B cell (primary cell): Measurements from ENCODE around the gene UBAC2. TPM values are rescaled to one million over a fixed set of nuclear protein-coding genes. Genes with fewer than 3 reads are reported as not detected.

Source experiments
- ATAC-seq: fragments of 200-7000 bp; cut with Tn5 transposase; one replicate; pipeline ENCODE4 v1.10.0; 2021; ENCODE audit warnings: low read depth, mild to moderate bottlenecking, moderate number of reproducible peaks, moderate library complexity
- CTCF ChIA-PET: fragments of 350-600 bp; sonication (Branson Sonifier 250); formaldehyde crosslinking; loops from one replicate; lab custom pipeline; 2021; ENCODE audit warnings: antibody characterized with exemption, inconsistent platforms; lab: Charles Lee
- POLR2A ChIA-PET: fragments of 350-600 bp; sonication (Branson Sonifier 250); formaldehyde crosslinking; loops from one replicate; lab custom pipeline; 2021; ENCODE audit warnings: antibody characterized with exemption; lab: Charles Lee
- DNase-seq: peaks from one replicate; pipeline ENCODE4 v3.0.0; 2013
- H2AFZ ChIP-seq: 2 replicates; pipeline ENCODE4 v1.6.1; 2012; ENCODE audit warnings: mild to moderate bottlenecking, low read depth, low read length; ENCODE audit not compliant: insufficient read depth, poor library complexity, severe bottlenecking
- H3K27ac ChIP-seq, 2 donors: 1 replicate in 1 of 2; 2 replicates in 1 of 2; pipeline ENCODE4 v1.5.1; 2012 to 2013; ENCODE audit warnings: low read length in 2 of 2, mild to moderate bottlenecking in 2 of 2, moderate library complexity in 1 of 2
- H3K27me3 ChIP-seq, 4 experiments: fragments of 200-600 bp in 1 of 4; sonication (generic) in 1 of 4; replicated peaks in 1 of 4; 1 replicate in 2 of 4; 2 replicates in 2 of 4; pipeline versions ENCODE4 v1.6.1 to v1.7.0; 2013 to 2016; ENCODE audit warnings: low read length in 3 of 4, mild to moderate bottlenecking in 2 of 4, mixed read lengths in 1 of 4, moderate library complexity in 1 of 4; ENCODE audit not compliant: insufficient read depth in 4 of 4, control insufficient read depth in 3 of 4; ENCODE audit errors: control extremely low read depth in 1 of 4
- H3K36me3 ChIP-seq, 2 experiments: replicated peaks in 1 of 2; 1 replicate in 1 of 2; 2 replicates in 1 of 2; pipeline versions ENCODE4 v1.6.1 to v1.7.1; 2013; ENCODE audit warnings: low read length in 1 of 2; ENCODE audit not compliant: insufficient read depth in 2 of 2, control insufficient read depth in 1 of 2; ENCODE audit errors: control extremely low read depth in 1 of 2, extremely low read depth in 1 of 2
- H3K4me1 ChIP-seq, 2 donors: fragments of 200-600 bp in 1 of 2; sonication (generic) in 1 of 2; 1 replicate in 1 of 2; 2 replicates in 1 of 2; pipeline versions ENCODE4 v1.5.1 to v1.6.1; 2013 to 2017; ENCODE audit warnings: low read length in 2 of 2; ENCODE audit not compliant: control insufficient read depth in 2 of 2, insufficient read depth in 2 of 2
- H3K4me2 ChIP-seq: replicated peaks from 2 replicates; pipeline ENCODE3; 2012; ENCODE audit warnings: mild to moderate bottlenecking, low read depth, low read length; ENCODE audit not compliant: poor library complexity, severe bottlenecking
- H3K4me3 ChIP-seq, 5 experiments: fragments of 200-600 bp in 1 of 5; sonication (generic) in 1 of 5; 1 replicate in 3 of 5; 2 replicates in 2 of 5; pipeline versions ENCODE4 v1.5.1 to v1.7.0; 2011 to 2016; ENCODE audit warnings: low read length in 4 of 5, mild to moderate bottlenecking in 4 of 5, low read depth in 2 of 5, control low read depth in 1 of 5, moderate library complexity in 1 of 5; ENCODE audit not compliant: insufficient read depth in 1 of 5; ENCODE audit errors: control extremely low read depth in 1 of 5, extremely low read depth in 1 of 5
- H3K79me2 ChIP-seq: fragments of 200-600 bp; sonication (generic); one replicate; pipeline ENCODE4 v1.6.0; 2016; ENCODE audit warnings: low read length; ENCODE audit not compliant: control insufficient read depth, insufficient read depth
- H3K9ac ChIP-seq: fragments of 200-600 bp; sonication (generic); 2 replicates; pipeline ENCODE4 v1.6.1; 2017; ENCODE audit warnings: mild to moderate bottlenecking, low read length, moderate library complexity
- H3K9me3 ChIP-seq, 3 donors: one replicate each; pipeline versions ENCODE4 v1.6.1 to v1.7.1; 2013; ENCODE audit warnings: low read length in 2 of 3; ENCODE audit not compliant: control insufficient read depth in 2 of 3, insufficient read depth in 1 of 3; ENCODE audit errors: control extremely low read depth in 1 of 3
- H4K20me1 ChIP-seq: 2 replicates; pipeline ENCODE4 v1.6.0; 2012; ENCODE audit warnings: mild to moderate bottlenecking, low read length; ENCODE audit not compliant: insufficient read depth, control insufficient read depth, poor library complexity, severe bottlenecking
- H3K27ac Mint-ChIP-seq: one replicate; pipeline ENCODE4 v1.8.0; 2021; ENCODE audit warnings: mixed read lengths
- H3K27me3 Mint-ChIP-seq: one replicate; pipeline ENCODE4 v1.8.0; 2021; ENCODE audit warnings: mixed read lengths
- H3K4me1 Mint-ChIP-seq: one replicate; pipeline ENCODE4 v1.8.0; 2021; ENCODE audit warnings: mixed read lengths
- H3K4me3 Mint-ChIP-seq: one replicate; pipeline ENCODE4 v1.8.0; 2021; ENCODE audit warnings: mixed read lengths
- H3K9me3 Mint-ChIP-seq: one replicate; pipeline ENCODE4 v1.8.0; 2022; ENCODE audit warnings: mixed read lengths; ENCODE audit not compliant: insufficient read depth
- EZH2 ChIP-seq: IDR thresholded peaks from 2 replicates; pipeline ENCODE4 v1.6.1; 2012; ENCODE audit warnings: borderline replicate concordance, low read depth, mild to moderate bottlenecking, moderate library complexity, low read length; ENCODE audit not compliant: insufficient read depth, poor library complexity, severe bottlenecking
- WGBS: methylation state at CpG from one replicate; pipeline ENCODE4 v1.1.5; 2013; ENCODE audit warnings: missing lambda C conversion rate; ENCODE audit not compliant: insufficient coverage; 5-methylcytosine and 5-hydroxymethylcytosine counted together
- intact Hi-C: fragments of 100-400 bp; cut with micrococcal nuclease; formaldehyde crosslinking; loops from one replicate; pipeline ENCODE4 v1.10.0; 2022
- polyA plus RNA-seq: library from polyadenylated mRNA; depleted of rRNA; stranded (reverse); fragments of >200 nt; gene quantifications from 2 replicates; pipeline ENCODE4 v1.2.3, GENCODE V29; 2012
- total RNA-seq, 2 donors: library from RNA; stranded (reverse); fragments of 120-200 nt in 1 of 2; gene quantifications; 1 replicate in 1 of 2; 2 replicates in 1 of 2; pipeline versions ENCODE4 v1.2.3 to v1.2.4, GENCODE V29; 2013 to 2022
- TF ChIP-seq, protein P1 (sequence below): fragments of 200-600 bp; IDR thresholded peaks from one replicate; pipeline ENCODE4 v1.8.0; 2022; ENCODE audit warnings: antibody characterized with exemption, mild to moderate bottlenecking

UBAC2 gene
- total and polyA plus RNA-seq, 2 donors (not counting 1 experiment from before 2014, with no cell fraction given) = 56.3 to 60.8 TPM

DNA sequence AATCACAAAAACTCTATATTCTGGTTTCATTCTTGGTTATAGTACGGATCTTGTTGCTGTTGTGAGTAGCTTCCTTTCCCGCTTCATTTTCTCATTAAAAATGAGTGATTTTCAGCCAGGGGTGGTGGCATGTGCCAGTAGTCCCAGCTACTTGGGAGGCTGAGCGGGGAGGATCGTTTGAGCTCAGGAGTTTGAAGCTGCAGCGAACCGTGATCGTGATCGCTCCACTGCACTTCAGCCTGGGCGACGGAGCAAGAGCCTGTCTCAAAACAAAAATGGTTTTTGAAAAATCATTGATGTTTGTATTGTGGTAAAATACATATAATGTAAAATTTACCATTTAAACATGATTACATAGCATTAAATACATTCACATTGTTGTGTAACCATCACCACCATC is 229.0 kb downstream of the UBAC2 start:
- Histone ChIP-seq H3K4me3 (no peak overlapping the region), H3K36me3 (no peaks in the 10 kb centered on the region), H2AFZ (no peak overlapping the region), H3K27ac (no peak overlapping the region), H3K4me2 (no peak overlapping the region), H3K79me2 (no peaks in the 10 kb centered on the region), H3K9me3 (peaks cover 0 to 16% (median 3%) of the 10 kb centered on the region in 3 donors), H3K27me3 (no peaks in the 10 kb centered on the region), H4K20me1 (no peaks in the 10 kb centered on the region), H3K9ac (no peak overlapping the region), H3K4me1 (peaks cover 53 to 78% of the 10 kb centered on the region in 2 donors)
- Mint-ChIP-seq H3K27me3 (no peaks in the 10 kb centered on the region), H3K4me3 (peak overlapping the region; percentile 29), H3K9me3 (peaks cover 4% of the 10 kb centered on the region), H3K27ac (peak overlapping the region; percentile 65), H3K4me1 (peaks cover 71% of the 10 kb centered on the region)
- no peak for DNase-seq
- 6% methylated on average over 2 of the region's 10 CpGs for WGBS
- TF ChIP-seq, protein P1, sequence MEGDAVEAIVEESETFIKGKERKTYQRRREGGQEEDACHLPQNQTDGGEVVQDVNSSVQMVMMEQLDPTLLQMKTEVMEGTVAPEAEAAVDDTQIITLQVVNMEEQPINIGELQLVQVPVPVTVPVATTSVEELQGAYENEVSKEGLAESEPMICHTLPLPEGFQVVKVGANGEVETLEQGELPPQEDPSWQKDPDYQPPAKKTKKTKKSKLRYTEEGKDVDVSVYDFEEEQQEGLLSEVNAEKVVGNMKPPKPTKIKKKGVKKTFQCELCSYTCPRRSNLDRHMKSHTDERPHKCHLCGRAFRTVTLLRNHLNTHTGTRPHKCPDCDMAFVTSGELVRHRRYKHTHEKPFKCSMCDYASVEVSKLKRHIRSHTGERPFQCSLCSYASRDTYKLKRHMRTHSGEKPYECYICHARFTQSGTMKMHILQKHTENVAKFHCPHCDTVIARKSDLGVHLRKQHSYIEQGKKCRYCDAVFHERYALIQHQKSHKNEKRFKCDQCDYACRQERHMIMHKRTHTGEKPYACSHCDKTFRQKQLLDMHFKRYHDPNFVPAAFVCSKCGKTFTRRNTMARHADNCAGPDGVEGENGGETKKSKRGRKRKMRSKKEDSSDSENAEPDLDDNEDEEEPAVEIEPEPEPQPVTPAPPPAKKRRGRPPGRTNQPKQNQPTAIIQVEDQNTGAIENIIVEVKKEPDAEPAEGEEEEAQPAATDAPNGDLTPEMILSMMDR = no peak
- TF ChIP-seq EZH2 = no peak
- intact Hi-C loops = loop anchor here (10.0 kb wide), 1 partner anchor 125 kb away; the partner anchor contains the start of gene GPR183
- ChIA-PET CTCF (interaction anchor here (1.5 to 2.3 kb wide), 3 partner anchors 10 to 160 kb away, joined by 4 to 6 read pairs (median 6); no protein-coding TSS in a partner anchor), POLR2A (no interaction called here)
- no peak for ATAC-seq

DNA sequence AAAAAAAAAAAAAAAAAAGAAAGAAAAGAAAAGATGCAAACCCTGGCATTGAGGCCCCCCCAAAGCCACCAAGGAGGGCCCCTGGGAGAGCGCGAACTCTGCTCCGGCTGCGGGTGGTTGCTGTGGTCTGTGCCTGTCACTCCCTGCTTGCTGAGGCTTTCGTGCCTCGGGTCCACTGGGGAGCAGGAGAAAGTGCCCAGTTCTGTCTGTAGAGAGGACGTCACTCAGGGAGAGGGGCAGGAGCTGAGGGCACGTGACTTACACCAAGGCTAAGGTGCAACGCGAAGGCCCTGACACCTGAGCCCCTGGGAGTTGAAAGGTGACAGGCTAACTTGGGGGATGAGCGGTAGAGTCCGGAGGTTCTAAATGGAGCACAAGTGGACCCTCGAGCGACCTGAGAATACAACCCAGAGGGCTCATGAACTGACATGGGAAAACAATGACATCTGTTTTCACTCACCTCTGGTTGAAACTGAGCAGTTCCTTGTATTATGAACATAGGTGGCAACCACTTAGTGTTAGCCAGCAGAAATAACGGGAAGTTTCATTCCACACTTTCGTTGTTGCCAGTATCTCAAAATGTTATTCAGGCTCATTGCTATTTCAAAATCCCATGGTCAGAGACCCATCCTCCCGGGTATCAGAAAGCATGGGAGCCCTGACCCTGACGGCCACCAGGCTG is 231.4 kb downstream of the UBAC2 start:
- Histone ChIP-seq H2AFZ (no peak overlapping the region), H3K4me2 (peak overlapping the region; percentile 72), H3K27ac (peak overlapping the region; percentile 67 to 85), H3K27me3 (no peaks in the 10 kb centered on the region), H4K20me1 (no peaks in the 10 kb centered on the region), H3K9me3 (peaks cover 0 to 16% (median 3%) of the 10 kb centered on the region in 3 donors), H3K9ac (peak overlapping the region; percentile 49), H3K4me3 (peak overlapping the region; percentile 11 to 48 (median 33)), H3K4me1 (peaks cover 40 to 78% of the 10 kb centered on the region in 2 donors), H3K36me3 (no peaks in the 10 kb centered on the region), H3K79me2 (no peaks in the 10 kb centered on the region)
- ATAC-seq (peak; percentile 22), DNase-seq (peak; percentile 77)
- Mint-ChIP-seq H3K4me1 (peaks cover 73% of the 10 kb centered on the region), H3K9me3 (peaks cover 4% of the 10 kb centered on the region), H3K4me3 (peak overlapping the region; percentile 88), H3K27ac (peak overlapping the region; percentile 93), H3K27me3 (no peaks in the 10 kb centered on the region)
- ChIA-PET POLR2A (interaction anchor here (0.6 to 1.8 kb wide), 6 partner anchors 12 to 230 kb away, joined by 3 to 12 read pairs (median 4); no protein-coding TSS in a partner anchor), CTCF (interaction anchor here (0.7 to 1.7 kb wide), 6 partner anchors 12 to 174 kb away, joined by 3 to 9 read pairs (median 4); no protein-coding TSS in a partner anchor)
- intact Hi-C loops = loop anchor here (1.0 to 10.0 kb wide), 3 partner anchors 12 to 127 kb away; partner anchors contain the start of gene GPR183
- WGBS = 21% methylated on average over 16 of the region's 18 CpGs
- TF ChIP-seq EZH2 = no peak
- TF ChIP-seq, protein P1 = no peak
